Measurements from ENCODE around the gene STARD5.

- TF ChIP-seq CTCF (IDR thresholded peaks at IDR 0.05; ENCODE audit: low read depth, low read length, poor library complexity, severe bottlenecking) (no peak), EZH2phosphoT487 (IDR thresholded peaks at IDR 0.05; ENCODE audit: borderline replicate concordance, low read length) (no peak)
Measured at GRCh38 chr15:81304226-81304625, 19.7 kb downstream of the STARD5 start.

Data from DOHH2 (cell line).